Head of caudate nucleus (tissue), 42 donors: ENCODE data around the gene FASTK.

ENCODE experiments used
- DNase-seq, 42 donors: peaks; one replicate each; pipeline versions ENCODE4 v3.0.0 to v3.0.0-alpha.2; 2020 to 2021; ENCODE audit warnings: mixed read lengths in 7 of 42
- intact Hi-C: fragments of 100-400 bp; cut with DNase I; formaldehyde crosslinking; loops from one replicate; pipeline ENCODE4 v1.15.0; 2022

FASTK gene

GRCh38 chr7:151103973-151104372, 23.4 kb upstream of the FASTK start:
- DNase-seq = no peak
- intact Hi-C loops = no loop called here

- intact Hi-C loops = no loop called here
- no peak for DNase-seq
Measured at GRCh38 chr7:151102991-151103390, 22.4 kb upstream of the FASTK start.

- intact Hi-C loops = no loop called here
Measured at GRCh38 chr7:151101621-151102396, 21.2 kb upstream of the FASTK start.

GRCh38 chr7:151100921-151101320, 20.3 kb upstream of the FASTK start:
- intact Hi-C loops = no loop called here
- no peak for DNase-seq

More at GRCh38 chr7:151101621-151102396, 21.2 kb upstream of the FASTK start:
- peak in 2 of 42 donors; percentile 41 to 45 for DNase-seq

- no peak for DNase-seq
- intact Hi-C loops = no loop called here
Measured at GRCh38 chr7:151099486-151100211, 19.0 kb upstream of the FASTK start.

- intact Hi-C loops = no loop called here
- no peak for DNase-seq
Measured at GRCh38 chr7:151095828-151096475, 15.3 kb upstream of the FASTK start.

GRCh38 chr7:151095123-151095797, 14.7 kb upstream of the FASTK start:
- intact Hi-C loops = no loop called here
- DNase-seq = peak in 1 of 42 donors; percentile 30

- intact Hi-C loops = no loop called here
- peak in 1 of 42 donors; percentile 33 for DNase-seq
Measured at GRCh38 chr7:151094675-151095074, 14.1 kb upstream of the FASTK start.

- DNase-seq = no peak
- intact Hi-C loops = no loop called here
Measured at GRCh38 chr7:151093748-151094147, 13.1 kb upstream of the FASTK start.

- intact Hi-C loops = no loop called here
- no peak for DNase-seq
Measured at GRCh38 chr7:151091988-151092387, 11.4 kb upstream of the FASTK start.

GRCh38 chr7:151091431-151091830, 10.8 kb upstream of the FASTK start:
- no peak for DNase-seq
- intact Hi-C loops = no loop called here

- DNase-seq = no peak
- intact Hi-C loops = no loop called here
Measured at GRCh38 chr7:151091003-151091402, 10.4 kb upstream of the FASTK start.

GRCh38 chr7:151089893-151090730, 9.5 kb upstream of the FASTK start:
- intact Hi-C loops = no loop called here
- DNase-seq = no peak

GRCh38 chr7:151088856-151089699, 8.5 kb upstream of the FASTK start:
- intact Hi-C loops = no loop called here
- DNase-seq = peak in 33 of 42 donors; percentile 24 to 72 (median 51)

GRCh38 chr7:151088019-151088855, 7.6 kb upstream of the FASTK start:
- peak in 1 of 42 donors; percentile 34 for DNase-seq
- intact Hi-C loops = no loop called here

GRCh38 chr7:151087245-151088018, 6.8 kb upstream of the FASTK start:
- intact Hi-C loops = no loop called here
- DNase-seq = peak in 41 of 42 donors; percentile 40 to 86 (median 72)
